HG03575 (cell line): ENCODE results near the gene CDIPT.
"Not testable (repeated sequence)": the region's sequence is repeated elsewhere in the genome, so short reads cannot be mapped to it uniquely, and the experiment has no call there.

Experiments used
- ATAC-seq: cut with Tn5 transposase; IDR thresholded peaks from one replicate; pipeline ENCODE4 v1.9.1; 2021; ENCODE audit not compliant: unreplicated experiment, insufficient number of reproducible peaks, low FRiP score; ENCODE audit errors: extremely low read depth

Gene CDIPT

GRCh38 chr16:29898135-29898803 is 35.2 kb upstream of the CDIPT start:
- ATAC-seq, result no peak

GRCh38 chr16:29897333-29897732 is 34.3 kb upstream of the CDIPT start:
- no peak for ATAC-seq

GRCh38 chr16:29896841-29897240 is 33.8 kb upstream of the CDIPT start:
- no peak for ATAC-seq

GRCh38 chr16:29894352-29894751 is 31.3 kb upstream of the CDIPT start:
- ATAC-seq, result no peak

GRCh38 chr16:29893553-29893952 is 30.5 kb upstream of the CDIPT start:
- ATAC-seq, result no peak

- no peak for ATAC-seq
Observed at GRCh38 chr16:29892458-29892813, 29.4 kb upstream of the CDIPT start.

GRCh38 chr16:29891525-29892457 is 28.8 kb upstream of the CDIPT start:
- ATAC-seq, result no peak

GRCh38 chr16:29889372-29889771 is 26.3 kb upstream of the CDIPT start:
- not testable (repeated sequence) for ATAC-seq

- no peak for ATAC-seq
Observed at GRCh38 chr16:29883987-29884386, 21.0 kb upstream of the CDIPT start.

- no peak for ATAC-seq
Observed at GRCh38 chr16:29881050-29881449, 18.0 kb upstream of the CDIPT start.

- no peak for ATAC-seq
Observed at GRCh38 chr16:29878172-29878571, 15.1 kb upstream of the CDIPT start.

- no peak for ATAC-seq
Observed at GRCh38 chr16:29877266-29877961, 14.4 kb upstream of the CDIPT start.

GRCh38 chr16:29876594-29877249 is 13.7 kb upstream of the CDIPT start:
- ATAC-seq, result no peak

- ATAC-seq, result no peak
Observed at GRCh38 chr16:29876217-29876593, 13.2 kb upstream of the CDIPT start.

GRCh38 chr16:29875206-29875605 is 12.2 kb upstream of the CDIPT start:
- no peak for ATAC-seq

GRCh38 chr16:29873319-29873718 is 10.3 kb upstream of the CDIPT start:
- ATAC-seq, result no peak

- ATAC-seq, result no peak
Observed at GRCh38 chr16:29871822-29872546, 9.0 kb upstream of the CDIPT start.

GRCh38 chr16:29869067-29869466 is 6.0 kb upstream of the CDIPT start:
- ATAC-seq, result not testable (repeated sequence)
